Prostate gland (tissue), 2 donors: ENCODE data around the gene ATF5. TPM values are rescaled to one million over a fixed set of nuclear protein-coding genes. Genes with fewer than 3 reads are reported as not detected.

Experiments
- DNase-seq: peaks from one replicate; pipeline ENCODE4 v3.0.0-alpha.2; 2019; ENCODE audit warnings: low spot score
- H3K27ac ChIP-seq, 2 donors: fragments of 200-600 bp; sonication (generic); 2 replicates each; pipeline ENCODE4 v1.5.1; 2017 to 2019
- H3K27me3 ChIP-seq: fragments of 200-600 bp; sonication (generic); replicated peaks from 2 replicates; pipeline ENCODE4 v1.5.1; 2019; ENCODE audit not compliant: insufficient read depth
- H3K36me3 ChIP-seq, 2 donors: fragments of 200-600 bp; sonication (generic); 1 replicate in 1 of 2; 2 replicates in 1 of 2; pipeline versions ENCODE4 v1.5.1 to v1.8.1; 2017 to 2019
- H3K4me1 ChIP-seq: fragments of 200-600 bp; sonication (generic); replicated peaks from 2 replicates; pipeline ENCODE4 v1.5.1; 2019
- H3K4me3 ChIP-seq, 2 donors: fragments of 200-600 bp; sonication (generic); 2 replicates each; pipeline ENCODE4 v1.5.1; 2017 to 2019
- H3K9me3 ChIP-seq: fragments of 200-600 bp; sonication (generic); 2 replicates; pipeline ENCODE4 v1.5.1; 2017
- POLR2A ChIP-seq: fragments of 450-650 bp; IDR thresholded peaks from one replicate; pipeline ENCODE4 v1.6.1; 2016; ENCODE audit warnings: antibody characterized with exemption, mild to moderate bottlenecking
- POLR2AphosphoS5 ChIP-seq: sonication (generic); formaldehyde crosslinking; IDR thresholded peaks from one replicate; pipeline ENCODE4 v1.6.1; 2017; ENCODE audit warnings: antibody characterized with exemption
- WGBS: methylation state at CpG from one replicate; pipeline ENCODE4 v1.1.5; 2018; 5-methylcytosine and 5-hydroxymethylcytosine counted together
- intact Hi-C: fragments of 100-400 bp; cut with DNase I; formaldehyde crosslinking; loops from one replicate; pipeline ENCODE4 v1.14.2; 2022
- total RNA-seq, 2 donors: library from RNA; depleted of rRNA; stranded (reverse); fragments of >200 nt; gene quantifications; one replicate each; pipeline ENCODE4 v1.1.0, GENCODE V29; 2016
- TF ChIP-seq, protein P1 (sequence below), 4 experiments: fragments of 200-600 bp in 2 of 4; fragments of 450-650 bp in 2 of 4; sonication (generic) in 2 of 4; IDR thresholded peaks; 1 replicate in 3 of 4; 2 replicates in 1 of 4; pipeline ENCODE4 v1.5.1; 2016 to 2019; ENCODE audit warnings: antibody characterized with exemption in 4 of 4, mild to moderate bottlenecking in 2 of 4, moderate library complexity in 2 of 4

Gene ATF5
- total RNA-seq, 2 donors from 2014 or later: 14.0 to 16.4 TPM

DNA sequence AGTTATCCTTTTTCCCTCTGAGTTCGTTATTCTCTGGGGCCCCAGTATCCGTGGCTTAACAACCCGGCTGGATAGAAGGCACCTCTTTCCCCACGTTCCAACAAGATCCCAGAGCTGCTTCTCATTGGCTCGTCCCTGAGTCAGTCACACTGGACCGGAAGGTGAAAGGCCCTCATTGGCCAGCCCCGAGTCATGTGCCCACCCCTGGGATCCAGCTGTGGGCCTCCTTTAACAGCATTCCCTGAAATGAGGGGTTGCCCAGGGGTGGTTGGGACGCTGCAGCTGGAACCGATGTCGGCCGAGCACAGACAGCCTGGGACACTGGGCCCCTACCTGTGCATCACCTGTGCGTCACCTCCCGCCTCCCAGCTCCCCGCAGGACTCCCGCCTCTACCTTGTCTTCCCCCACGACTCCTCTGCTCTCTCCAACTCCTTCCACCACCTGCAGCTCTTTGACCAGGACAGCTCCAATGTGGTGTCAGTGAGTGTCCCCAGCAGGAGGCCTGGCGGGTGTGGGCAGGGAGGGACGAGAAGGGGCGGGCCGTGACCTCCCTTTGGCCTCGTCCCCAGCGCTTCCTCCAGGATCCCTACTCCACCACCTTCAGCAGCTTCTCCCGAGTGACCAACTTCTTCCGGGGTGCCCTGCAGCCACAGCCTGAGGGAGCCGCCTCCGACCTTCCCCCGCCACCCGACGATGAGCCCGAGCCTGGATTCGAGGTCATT lies 47.2 kb upstream of the ATF5 start:
- peaks cover 22 to 45% of the 10 kb centered on the region in 2 donors for H3K36me3 ChIP-seq
- intact Hi-C loops: no loop called here
- 89% methylated on average over 31 of the region's 31 CpGs for WGBS
- H3K4me1 ChIP-seq: peaks cover 8% of the 10 kb centered on the region
- no peak for TF ChIP-seq POLR2A
- no peak for TF ChIP-seq POLR2AphosphoS5
- TF ChIP-seq, protein P1, sequence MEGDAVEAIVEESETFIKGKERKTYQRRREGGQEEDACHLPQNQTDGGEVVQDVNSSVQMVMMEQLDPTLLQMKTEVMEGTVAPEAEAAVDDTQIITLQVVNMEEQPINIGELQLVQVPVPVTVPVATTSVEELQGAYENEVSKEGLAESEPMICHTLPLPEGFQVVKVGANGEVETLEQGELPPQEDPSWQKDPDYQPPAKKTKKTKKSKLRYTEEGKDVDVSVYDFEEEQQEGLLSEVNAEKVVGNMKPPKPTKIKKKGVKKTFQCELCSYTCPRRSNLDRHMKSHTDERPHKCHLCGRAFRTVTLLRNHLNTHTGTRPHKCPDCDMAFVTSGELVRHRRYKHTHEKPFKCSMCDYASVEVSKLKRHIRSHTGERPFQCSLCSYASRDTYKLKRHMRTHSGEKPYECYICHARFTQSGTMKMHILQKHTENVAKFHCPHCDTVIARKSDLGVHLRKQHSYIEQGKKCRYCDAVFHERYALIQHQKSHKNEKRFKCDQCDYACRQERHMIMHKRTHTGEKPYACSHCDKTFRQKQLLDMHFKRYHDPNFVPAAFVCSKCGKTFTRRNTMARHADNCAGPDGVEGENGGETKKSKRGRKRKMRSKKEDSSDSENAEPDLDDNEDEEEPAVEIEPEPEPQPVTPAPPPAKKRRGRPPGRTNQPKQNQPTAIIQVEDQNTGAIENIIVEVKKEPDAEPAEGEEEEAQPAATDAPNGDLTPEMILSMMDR (IDR thresholded peaks at IDR 0.05): no peak
- no peak for DNase-seq
- H3K9me3 ChIP-seq: no peaks in the 10 kb centered on the region
- no peak overlapping the region for H3K27ac ChIP-seq
- no peaks in the 10 kb centered on the region for H3K27me3 ChIP-seq
- H3K4me3 ChIP-seq: no peak overlapping the region

DNA sequence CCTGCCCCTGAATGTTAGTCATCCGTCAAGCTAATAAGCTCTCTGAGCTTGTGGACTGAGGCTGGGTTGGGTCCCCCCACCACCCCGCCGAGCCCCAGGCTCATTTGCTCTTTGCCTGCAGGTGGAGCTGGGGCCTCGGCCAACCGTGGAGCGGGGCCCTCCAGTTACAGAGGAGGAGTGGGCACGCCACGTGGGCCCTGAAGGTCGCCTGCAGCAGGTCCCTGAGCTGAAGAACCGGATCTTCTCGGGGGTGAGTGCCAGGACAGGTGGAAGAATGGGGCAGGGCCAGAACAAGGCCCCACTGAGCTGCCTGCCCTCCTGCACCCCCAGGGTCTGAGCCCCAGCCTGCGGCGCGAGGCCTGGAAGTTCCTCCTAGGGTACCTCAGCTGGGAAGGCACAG lies 46.4 kb upstream of the ATF5 start:
- H3K4me1 ChIP-seq: peaks cover 8% of the 10 kb centered on the region
- no peaks in the 10 kb centered on the region for H3K9me3 ChIP-seq
- no peak overlapping the region for H3K4me3 ChIP-seq
- peaks cover 22 to 45% of the 10 kb centered on the region in 2 donors for H3K36me3 ChIP-seq
- 95% methylated on average over 14 of the region's 14 CpGs for WGBS
- no peak for DNase-seq
- no peak for TF ChIP-seq POLR2AphosphoS5
- TF ChIP-seq POLR2A: no peak
- TF ChIP-seq, protein P1 (IDR thresholded peaks at IDR 0.05): no peak
- intact Hi-C loops: no loop called here
- no peaks in the 10 kb centered on the region for H3K27me3 ChIP-seq
- no peak overlapping the region for H3K27ac ChIP-seq

DNA sequence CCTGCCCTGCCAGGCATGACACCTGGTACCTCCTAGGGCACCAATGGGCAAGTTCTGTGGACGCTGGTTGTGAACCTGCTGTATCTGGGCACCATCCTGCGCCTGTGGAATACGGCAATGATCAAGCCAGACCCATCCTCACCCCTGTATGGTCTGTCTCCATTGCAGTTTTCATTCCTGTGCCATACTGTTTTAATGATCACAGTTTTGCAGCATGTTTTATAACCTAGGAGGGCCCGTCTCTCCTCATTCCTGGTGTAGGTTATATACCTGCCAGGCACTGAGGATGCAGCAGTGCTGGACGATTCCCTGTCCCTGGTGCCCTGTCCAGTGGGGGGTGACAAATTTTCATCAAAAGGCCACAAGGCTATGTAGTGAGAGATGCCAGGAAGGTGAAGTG lies 45.9 kb upstream of the ATF5 start:
- peaks cover 22 to 45% of the 10 kb centered on the region in 2 donors for H3K36me3 ChIP-seq
- intact Hi-C loops: no loop called here
- H3K4me1 ChIP-seq: peaks cover 8% of the 10 kb centered on the region
- DNase-seq: no peak
- no peak overlapping the region for H3K27ac ChIP-seq
- WGBS: 98% methylated on average over 5 of the region's 5 CpGs
- no peaks in the 10 kb centered on the region for H3K27me3 ChIP-seq
- H3K4me3 ChIP-seq: no peak overlapping the region
- H3K9me3 ChIP-seq: no peaks in the 10 kb centered on the region
- TF ChIP-seq POLR2AphosphoS5 (no peak), POLR2A (no peak)
- TF ChIP-seq, protein P1 (IDR thresholded peaks at IDR 0.05): no peak

DNA sequence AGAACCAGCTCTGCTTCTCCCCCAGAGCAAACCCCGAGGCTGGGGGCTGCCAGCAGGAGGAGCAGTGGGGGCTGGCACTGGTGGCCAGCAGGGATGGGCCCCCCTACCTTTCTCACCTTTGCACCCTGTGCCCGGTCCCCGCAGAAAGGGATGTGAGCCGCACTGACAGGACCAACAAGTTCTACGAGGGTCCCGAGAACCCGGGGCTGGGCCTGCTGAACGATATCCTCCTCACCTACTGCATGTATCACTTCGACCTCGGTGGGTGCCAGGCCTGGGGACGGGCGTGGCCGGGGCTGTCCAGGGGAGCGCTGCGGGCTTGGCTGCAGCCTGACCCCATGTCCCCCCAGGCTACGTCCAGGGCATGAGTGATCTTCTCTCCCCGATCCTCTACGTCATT lies 44.9 kb upstream of the ATF5 start:
- no peak overlapping the region for H3K27ac ChIP-seq
- H3K36me3 ChIP-seq: peaks cover 22 to 45% of the 10 kb centered on the region in 2 donors
- intact Hi-C loops: no loop called here
- DNase-seq: no peak
- H3K27me3 ChIP-seq: no peaks in the 10 kb centered on the region
- 91% methylated on average over 18 of the region's 18 CpGs for WGBS
- TF ChIP-seq, protein P1 (IDR thresholded peaks at IDR 0.05): no peak
- TF ChIP-seq POLR2A (no peak), POLR2AphosphoS5 (no peak)
- H3K4me1 ChIP-seq: no peaks in the 10 kb centered on the region
- H3K9me3 ChIP-seq: no peaks in the 10 kb centered on the region
- no peak overlapping the region for H3K4me3 ChIP-seq

DNA sequence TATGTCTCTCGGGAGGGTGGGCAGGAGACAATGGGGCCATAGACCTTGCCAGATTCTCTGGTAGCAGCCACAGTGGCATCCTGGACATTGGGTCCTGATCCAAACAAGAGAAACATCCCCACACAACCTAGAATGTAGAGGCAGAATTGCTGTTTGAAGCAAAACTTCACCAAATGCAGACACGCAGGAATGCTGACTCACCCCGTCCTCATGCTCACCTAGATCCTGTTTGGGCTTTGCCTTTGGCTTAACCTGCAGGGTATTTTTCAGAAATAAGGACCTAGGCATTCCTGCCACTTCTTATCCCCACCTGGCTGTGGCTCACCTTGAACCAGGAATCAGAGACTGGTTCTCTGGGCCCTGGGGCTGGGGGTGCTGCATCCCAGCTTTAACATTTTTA lies 44.2 kb upstream of the ATF5 start:
- Histone ChIP-seq H3K4me3 (no peak overlapping the region), H3K36me3 (peaks cover 22 to 45% of the 10 kb centered on the region in 2 donors), H3K9me3 (no peaks in the 10 kb centered on the region), H3K27me3 (no peaks in the 10 kb centered on the region), H3K27ac (no peak overlapping the region), H3K4me1 (no peaks in the 10 kb centered on the region)
- WGBS: 88% methylated on average over 3 of the region's 3 CpGs
- intact Hi-C loops: no loop called here
- DNase-seq: no peak
- TF ChIP-seq, protein P1 (IDR thresholded peaks at IDR 0.05): no peak
- TF ChIP-seq POLR2A (no peak), POLR2AphosphoS5 (no peak)
